GM19238 (cell line): Measurements from ENCODE around the gene SYCP3.
A peak's percentile ranks its signal among the peaks of the same experiment; 100 is the strongest.

Experiments used
- DNase-seq: peaks from one replicate; pipeline ENCODE4 v3.0.0; 2011; ENCODE audit warnings: low spot score; ENCODE audit not compliant: insufficient read length

Gene SYCP3

GRCh38 chr12:101738920-101739665 lies at the start of gene SYCP3:
SYCP3 (minus strand) TSS chr12:101739462; CDS start chr12:101737935, 1,527 bp downstream.
- no peak for DNase-seq

GRCh38 chr12:101785671-101786070 lies 46.4 kb upstream of the SYCP3 start:
- no peak for DNase-seq

- no peak for DNase-seq
Measured at GRCh38 chr12:101784376-101784775, 45.1 kb upstream of the SYCP3 start.

GRCh38 chr12:101783838-101784237 lies 44.6 kb upstream of the SYCP3 start:
- DNase-seq: no peak

GRCh38 chr12:101783150-101783549 lies 43.9 kb upstream of the SYCP3 start:
- no peak for DNase-seq

- no peak for DNase-seq
Measured at GRCh38 chr12:101782273-101782731, 43.0 kb upstream of the SYCP3 start.

- DNase-seq: no peak
Measured at GRCh38 chr12:101781834-101782233, 42.6 kb upstream of the SYCP3 start.

GRCh38 chr12:101780599-101780998 lies 41.3 kb upstream of the SYCP3 start:
- DNase-seq: no peak

GRCh38 chr12:101779626-101780025 lies 40.4 kb upstream of the SYCP3 start:
- no peak for DNase-seq

GRCh38 chr12:101779200-101779599 lies 39.9 kb upstream of the SYCP3 start:
- DNase-seq: no peak

GRCh38 chr12:101777978-101778377 lies 38.7 kb upstream of the SYCP3 start:
- no peak for DNase-seq

- DNase-seq: no peak
Measured at GRCh38 chr12:101777485-101777884, 38.2 kb upstream of the SYCP3 start.

- no peak for DNase-seq
Measured at GRCh38 chr12:101775816-101776215, 36.6 kb upstream of the SYCP3 start.

- DNase-seq: peak; percentile 42
Measured at GRCh38 chr12:101773650-101774162, 34.4 kb upstream of the SYCP3 start.

GRCh38 chr12:101772012-101772775 lies 32.9 kb upstream of the SYCP3 start:
- no peak for DNase-seq

- DNase-seq: no peak
Measured at GRCh38 chr12:101769865-101770264, 30.6 kb upstream of the SYCP3 start.

GRCh38 chr12:101768781-101769180 lies 29.5 kb upstream of the SYCP3 start:
- DNase-seq: no peak

GRCh38 chr12:101767537-101767936 lies 28.3 kb upstream of the SYCP3 start:
- DNase-seq: no peak

GRCh38 chr12:101764051-101764792 lies 25.0 kb upstream of the SYCP3 start:
- DNase-seq: no peak

GRCh38 chr12:101763246-101763931 lies 24.1 kb upstream of the SYCP3 start:
- no peak for DNase-seq

- DNase-seq: no peak
Measured at GRCh38 chr12:101761781-101762180, 22.5 kb upstream of the SYCP3 start.
